ENCODE data around the gene CRISP1. TPM values are rescaled to one million over a fixed set of nuclear protein-coding genes. Genes with fewer than 3 reads are reported as not detected.

CRISP1 gene
- total RNA-seq, 1 donor from 2014 or later, result not detected

GRCh38 chr6:49888742-49889431, 22.6 kb upstream of the CRISP1 start:
- H3K27me3 Mint-ChIP-seq (ENCODE audit: low read depth), result no peaks in the 10 kb centered on the region
- H3K4me3 Mint-ChIP-seq (ENCODE audit: low read depth), result no peak overlapping the region
- no peaks in the 10 kb centered on the region for H3K4me1 Mint-ChIP-seq (ENCODE audit: low read depth)
- H3K9me3 Mint-ChIP-seq, result no peaks in the 10 kb centered on the region
- no peak overlapping the region for H3K27ac Mint-ChIP-seq
- H3K36me3 Mint-ChIP-seq (ENCODE audit: low read depth), result no peaks in the 10 kb centered on the region
- intact Hi-C loops (cut with micrococcal nuclease), result no loop called here
- DNase-seq (ENCODE audit: low spot score), result no peak

DNA sequence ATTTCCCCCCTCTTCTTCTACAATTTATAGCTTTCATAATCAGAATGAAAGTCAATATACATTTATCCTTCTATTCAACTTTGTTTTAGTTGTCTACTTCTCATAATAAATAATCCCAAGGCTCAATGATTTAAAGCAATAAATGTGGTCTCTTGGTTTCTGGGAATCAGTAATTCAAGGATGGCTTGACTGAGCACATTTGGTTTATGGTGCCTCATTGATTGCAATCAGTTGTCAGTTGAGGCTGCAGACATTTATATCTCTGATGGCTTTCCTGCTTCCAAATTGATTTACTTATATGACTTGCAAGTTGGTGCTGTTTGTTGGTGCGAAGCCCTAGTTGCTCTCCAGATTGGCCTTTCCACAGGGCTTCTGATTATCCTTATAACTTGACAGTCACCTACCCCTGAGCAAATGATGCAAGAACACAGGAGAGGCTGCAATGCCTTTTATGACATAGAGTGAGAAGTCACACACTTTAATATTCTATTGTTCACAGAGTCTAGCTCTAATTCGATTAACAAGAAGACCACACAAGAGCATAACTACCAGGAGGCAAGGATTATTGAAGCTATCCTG, 2.7 kb upstream of the CRISP1 start:
- Mint-ChIP-seq H3K4me3 (ENCODE audit: low read depth) (no peak overlapping the region), H3K4me1 (ENCODE audit: low read depth) (no peaks in the 10 kb centered on the region), H3K9me3 (peaks cover 3% of the 10 kb centered on the region), H3K36me3 (ENCODE audit: low read depth) (no peaks in the 10 kb centered on the region), H3K27ac (no peak overlapping the region), H3K27me3 (ENCODE audit: low read depth) (no peaks in the 10 kb centered on the region)
- no peak for DNase-seq (ENCODE audit: low spot score)
- intact Hi-C loops (cut with micrococcal nuclease), result no loop called here

DNA sequence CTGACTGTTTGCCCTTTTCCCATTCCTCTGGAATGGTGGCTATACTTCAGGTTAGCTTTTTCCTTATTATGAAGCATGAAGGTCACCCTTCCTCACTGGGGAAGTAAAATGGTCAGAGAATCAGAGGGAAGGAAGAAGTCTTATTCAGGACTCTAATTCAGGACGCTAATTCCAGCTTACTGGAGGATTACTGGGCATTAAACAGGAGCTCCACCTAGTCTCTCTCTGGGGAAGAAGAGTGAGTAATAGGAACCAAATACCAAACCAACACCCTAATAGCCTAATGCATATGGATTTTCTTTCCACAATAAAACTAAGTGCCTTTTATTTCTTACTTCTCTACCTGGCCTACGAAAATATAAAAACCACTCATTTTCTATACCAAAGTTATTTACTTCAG, 10.1 kb downstream of the CRISP1 start:
- Mint-ChIP-seq H3K36me3 (ENCODE audit: low read depth) (no peaks in the 10 kb centered on the region), H3K4me1 (ENCODE audit: low read depth) (no peaks in the 10 kb centered on the region), H3K4me3 (ENCODE audit: low read depth) (no peak overlapping the region), H3K27me3 (ENCODE audit: low read depth) (no peaks in the 10 kb centered on the region), H3K9me3 (no peaks in the 10 kb centered on the region), H3K27ac (no peak overlapping the region)
- intact Hi-C loops (cut with micrococcal nuclease), result no loop called here
- DNase-seq (ENCODE audit: low spot score), result no peak

DNA sequence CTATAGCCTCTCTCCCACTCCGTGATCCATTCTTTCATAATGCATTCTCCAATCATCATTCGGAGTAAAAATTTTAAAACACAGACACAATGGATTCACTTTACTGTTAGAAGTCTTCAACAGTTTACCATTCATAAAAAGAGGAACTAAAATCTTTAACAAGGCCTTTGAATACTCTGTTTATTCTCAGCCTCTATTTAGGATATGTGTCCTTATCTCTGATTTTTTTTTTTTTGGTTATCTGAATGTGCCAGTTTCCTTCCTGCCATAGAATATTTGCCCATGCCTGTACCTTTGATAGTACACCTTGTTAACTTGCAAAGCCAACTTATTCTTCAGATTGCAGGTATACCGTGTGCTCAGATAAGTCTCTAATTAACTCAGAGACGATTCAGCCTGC, 11.1 kb downstream of the CRISP1 start:
- no peak for DNase-seq (ENCODE audit: low spot score)
- H3K36me3 Mint-ChIP-seq (ENCODE audit: low read depth), result no peaks in the 10 kb centered on the region
- H3K4me1 Mint-ChIP-seq (ENCODE audit: low read depth), result no peaks in the 10 kb centered on the region
- no peaks in the 10 kb centered on the region for H3K27me3 Mint-ChIP-seq (ENCODE audit: low read depth)
- intact Hi-C loops (cut with micrococcal nuclease), result no loop called here
- no peaks in the 10 kb centered on the region for H3K9me3 Mint-ChIP-seq
- H3K4me3 Mint-ChIP-seq (ENCODE audit: low read depth), result no peak overlapping the region
- H3K27ac Mint-ChIP-seq, result no peak overlapping the region

DNA sequence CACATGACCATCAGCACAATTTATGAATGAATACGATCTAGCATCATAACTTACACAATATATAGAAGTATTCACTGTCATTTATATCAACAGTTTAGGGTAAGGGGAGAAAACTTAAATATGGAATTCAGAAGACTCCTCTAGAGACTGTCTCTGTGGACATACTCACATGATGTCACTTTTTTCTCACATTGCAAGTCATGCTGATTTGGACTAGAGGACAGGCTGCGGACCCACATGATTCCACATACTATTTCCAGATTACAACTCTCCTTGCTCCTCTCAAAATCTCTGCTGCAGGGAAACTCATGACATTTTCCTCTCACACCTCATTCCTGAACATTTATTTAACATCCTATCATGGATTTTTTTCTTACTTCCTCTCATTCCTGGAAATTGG, 13.4 kb downstream of the CRISP1 start:
- intact Hi-C loops (cut with micrococcal nuclease), result no loop called here
- no peaks in the 10 kb centered on the region for H3K9me3 Mint-ChIP-seq
- H3K27me3 Mint-ChIP-seq (ENCODE audit: low read depth), result no peaks in the 10 kb centered on the region
- no peaks in the 10 kb centered on the region for H3K36me3 Mint-ChIP-seq (ENCODE audit: low read depth)
- DNase-seq (ENCODE audit: low spot score), result no peak
- H3K4me3 Mint-ChIP-seq (ENCODE audit: low read depth), result no peak overlapping the region
- H3K4me1 Mint-ChIP-seq (ENCODE audit: low read depth), result no peaks in the 10 kb centered on the region
- H3K27ac Mint-ChIP-seq, result no peak overlapping the region

DNA sequence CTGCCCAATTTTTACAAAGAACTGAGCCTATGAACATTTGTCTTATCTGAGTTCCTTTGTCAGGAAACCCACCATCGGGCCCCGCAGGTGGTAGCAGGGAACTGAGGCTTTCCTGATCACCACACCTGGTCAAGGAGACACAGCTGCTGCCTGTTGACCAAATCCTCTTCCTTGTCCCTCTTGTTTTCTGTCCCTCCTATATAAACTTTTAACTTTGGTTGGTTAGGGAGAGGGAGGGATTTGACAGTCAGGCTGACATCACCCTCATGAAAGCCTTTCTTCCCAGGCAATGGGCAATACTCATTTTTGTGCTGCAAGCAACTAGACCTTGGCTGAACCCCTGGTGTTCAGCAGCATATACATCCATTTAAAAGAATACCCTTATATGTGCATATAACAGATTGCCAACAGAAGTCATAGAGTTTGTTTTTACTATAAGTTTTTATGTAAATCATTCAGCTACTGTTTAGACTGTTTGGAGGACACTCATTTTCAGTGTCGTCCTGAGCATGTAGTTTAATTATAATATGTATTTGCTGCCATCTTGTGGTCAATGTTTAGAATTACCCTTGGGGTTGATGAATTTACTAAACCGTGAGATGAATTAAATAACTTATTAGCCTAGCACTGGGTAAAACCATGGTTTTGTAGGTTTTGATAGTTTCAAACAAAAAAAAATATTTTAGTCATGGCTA, 17.0 kb downstream of the CRISP1 start:
- intact Hi-C loops (cut with micrococcal nuclease), result loop anchor here (1.0 kb wide), 2 partner anchors 226 to 317 kb away; no protein-coding TSS in a partner anchor
- H3K36me3 Mint-ChIP-seq (ENCODE audit: low read depth), result no peaks in the 10 kb centered on the region
- no peak overlapping the region for H3K4me3 Mint-ChIP-seq (ENCODE audit: low read depth)
- H3K27ac Mint-ChIP-seq, result no peak overlapping the region
- no peaks in the 10 kb centered on the region for H3K4me1 Mint-ChIP-seq (ENCODE audit: low read depth)
- H3K27me3 Mint-ChIP-seq (ENCODE audit: low read depth), result no peaks in the 10 kb centered on the region
- no peaks in the 10 kb centered on the region for H3K9me3 Mint-ChIP-seq
- DNase-seq (ENCODE audit: low spot score), result no peak

- H3K4me1 Mint-ChIP-seq (ENCODE audit: low read depth), result no peaks in the 10 kb centered on the region
- intact Hi-C loops (cut with micrococcal nuclease), result no loop called here
- H3K27me3 Mint-ChIP-seq (ENCODE audit: low read depth), result no peaks in the 10 kb centered on the region
- no peaks in the 10 kb centered on the region for H3K9me3 Mint-ChIP-seq
- H3K27ac Mint-ChIP-seq, result no peak overlapping the region
- no peak overlapping the region for H3K4me3 Mint-ChIP-seq (ENCODE audit: low read depth)
- no peak for DNase-seq (ENCODE audit: low spot score)
- H3K36me3 Mint-ChIP-seq (ENCODE audit: low read depth), result no peaks in the 10 kb centered on the region
Observed at GRCh38 chr6:49847673-49848072, 18.7 kb downstream of the CRISP1 start.

DNA sequence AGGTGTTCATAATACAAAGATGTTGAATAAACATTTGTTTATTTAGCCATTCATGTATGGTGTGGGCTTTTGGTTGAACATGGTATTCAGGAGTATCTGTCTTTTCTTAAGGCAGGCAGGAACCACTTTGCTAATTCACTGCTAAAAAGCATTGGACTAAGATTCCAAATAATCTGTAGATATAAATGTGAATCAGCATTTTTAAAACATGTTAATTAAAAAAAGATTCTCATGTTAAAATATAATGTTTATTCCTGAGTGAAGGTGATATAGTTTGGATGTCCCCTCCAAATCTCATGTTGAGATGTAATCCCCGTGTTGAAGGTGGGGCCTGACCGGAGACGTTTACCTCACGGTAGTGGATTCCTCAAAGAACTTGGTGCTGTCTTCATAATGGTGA, 19.3 kb downstream of the CRISP1 start:
- no peaks in the 10 kb centered on the region for H3K27me3 Mint-ChIP-seq (ENCODE audit: low read depth)
- no peak overlapping the region for H3K4me3 Mint-ChIP-seq (ENCODE audit: low read depth)
- intact Hi-C loops (cut with micrococcal nuclease), result no loop called here
- H3K4me1 Mint-ChIP-seq (ENCODE audit: low read depth), result no peaks in the 10 kb centered on the region
- no peak for DNase-seq (ENCODE audit: low spot score)
- no peak overlapping the region for H3K27ac Mint-ChIP-seq
- H3K9me3 Mint-ChIP-seq, result no peaks in the 10 kb centered on the region
- H3K36me3 Mint-ChIP-seq (ENCODE audit: low read depth), result no peaks in the 10 kb centered on the region

GRCh38 chr6:49841424-49841823, 24.9 kb downstream of the CRISP1 start:
- no peak for DNase-seq (ENCODE audit: low spot score)
- Mint-ChIP-seq H3K4me1 (ENCODE audit: low read depth) (no peaks in the 10 kb centered on the region), H3K36me3 (ENCODE audit: low read depth) (no peaks in the 10 kb centered on the region), H3K27ac (no peak overlapping the region), H3K27me3 (ENCODE audit: low read depth) (no peaks in the 10 kb centered on the region), H3K9me3 (no peaks in the 10 kb centered on the region), H3K4me3 (ENCODE audit: low read depth) (no peak overlapping the region)
- intact Hi-C loops (cut with micrococcal nuclease), result no loop called here

- no peak for DNase-seq (ENCODE audit: low spot score)
- intact Hi-C loops (cut with micrococcal nuclease), result no loop called here
- Mint-ChIP-seq H3K4me1 (ENCODE audit: low read depth) (no peaks in the 10 kb centered on the region), H3K27ac (no peak overlapping the region), H3K4me3 (ENCODE audit: low read depth) (no peak overlapping the region), H3K9me3 (no peaks in the 10 kb centered on the region), H3K36me3 (ENCODE audit: low read depth) (no peaks in the 10 kb centered on the region), H3K27me3 (ENCODE audit: low read depth) (no peaks in the 10 kb centered on the region)
Observed at GRCh38 chr6:49839957-49840356, 26.4 kb downstream of the CRISP1 start.

DNA sequence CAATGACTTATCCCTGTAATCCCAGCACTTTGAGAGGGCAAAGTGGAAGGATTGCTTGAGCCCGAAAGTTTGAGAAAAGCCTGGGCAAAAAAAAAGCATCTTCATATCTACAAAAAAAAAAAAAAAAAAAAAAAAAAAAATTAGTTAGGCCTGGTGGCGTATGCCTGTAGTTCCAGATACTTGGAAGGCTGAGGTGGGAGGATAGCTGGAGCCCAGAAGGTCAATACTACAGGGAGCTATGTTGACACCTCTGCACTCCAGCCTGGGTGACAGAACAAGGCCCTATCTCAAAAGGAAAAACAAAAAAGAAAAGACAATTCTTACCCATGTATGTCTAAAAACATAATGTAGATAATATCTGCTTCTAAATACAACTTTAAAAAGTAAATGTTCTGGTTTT, 27.2 kb downstream of the CRISP1 start:
- DNase-seq (ENCODE audit: low spot score), result no peak
- no peak overlapping the region for H3K4me3 Mint-ChIP-seq (ENCODE audit: low read depth)
- no peaks in the 10 kb centered on the region for H3K9me3 Mint-ChIP-seq
- no peaks in the 10 kb centered on the region for H3K4me1 Mint-ChIP-seq (ENCODE audit: low read depth)
- H3K27me3 Mint-ChIP-seq (ENCODE audit: low read depth), result no peaks in the 10 kb centered on the region
- no peaks in the 10 kb centered on the region for H3K36me3 Mint-ChIP-seq (ENCODE audit: low read depth)
- no peak overlapping the region for H3K27ac Mint-ChIP-seq
- intact Hi-C loops (cut with micrococcal nuclease), result no loop called here

- no peaks in the 10 kb centered on the region for H3K36me3 Mint-ChIP-seq (ENCODE audit: low read depth)
- no peaks in the 10 kb centered on the region for H3K27me3 Mint-ChIP-seq (ENCODE audit: low read depth)
- no peak for DNase-seq (ENCODE audit: low spot score)
- no peak overlapping the region for H3K27ac Mint-ChIP-seq
- H3K4me3 Mint-ChIP-seq (ENCODE audit: low read depth), result no peak overlapping the region
- intact Hi-C loops (cut with micrococcal nuclease), result no loop called here
- H3K9me3 Mint-ChIP-seq, result no peaks in the 10 kb centered on the region
- H3K4me1 Mint-ChIP-seq (ENCODE audit: low read depth), result no peaks in the 10 kb centered on the region
Observed at GRCh38 chr6:49835140-49835539, 31.2 kb downstream of the CRISP1 start.

DNA sequence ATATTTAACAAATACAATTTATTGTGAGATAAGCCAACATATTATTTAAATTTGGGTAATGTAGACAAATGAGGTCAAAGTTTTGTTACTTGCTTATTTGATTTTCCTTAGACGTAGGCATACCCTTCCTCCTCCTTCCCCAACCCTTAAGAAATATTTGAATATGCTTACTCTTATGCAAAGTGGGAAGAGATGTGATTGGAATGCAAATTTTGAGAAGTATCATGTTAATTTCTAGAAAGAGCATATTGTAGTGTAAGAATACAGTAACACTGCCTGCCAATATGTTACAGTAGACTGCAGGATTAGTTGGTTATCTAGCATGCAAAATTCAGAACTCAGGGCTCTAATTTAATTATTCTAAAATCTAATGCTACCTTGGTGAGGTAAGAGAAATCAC, 32.9 kb downstream of the CRISP1 start:
- Mint-ChIP-seq H3K27ac (no peak overlapping the region), H3K36me3 (ENCODE audit: low read depth) (no peaks in the 10 kb centered on the region), H3K27me3 (ENCODE audit: low read depth) (no peaks in the 10 kb centered on the region), H3K4me3 (ENCODE audit: low read depth) (no peak overlapping the region), H3K9me3 (no peaks in the 10 kb centered on the region), H3K4me1 (ENCODE audit: low read depth) (no peaks in the 10 kb centered on the region)
- intact Hi-C loops (cut with micrococcal nuclease), result no loop called here
- no peak for DNase-seq (ENCODE audit: low spot score)
